ENCODE data around the gene LRRC51. TPM values are rescaled to one million over a fixed set of nuclear protein-coding genes. Genes with fewer than 3 reads are reported as not detected.

LRRC51 gene
- total RNA-seq, 2 experiments from 2014 or later, result 8.3 to 8.5 TPM

Small RNA genes lying within 50 kb of the gene (microRNA-seq; reads per million reads assigned to microRNA genes)
- not detected for gene MIR3165 (ENCODE audit: borderline microRNAs expressed, borderline number of aligned reads, borderline replicate concordance)

Other genes with a start within 250 kb of the LRRC51 start
- gene DEFB108B, start 247.7 kb upstream of the LRRC51 start, total RNA-seq, result not detected
- not detected for gene DEFB131B, start 202.4 kb upstream of the LRRC51 start, total RNA-seq
- 10 to 100 TPM; 12.4 to 13.2 TPM for gene XNDC1N, start 152.3 kb upstream of the LRRC51 start, total RNA-seq
- gene RNF121, start 151.8 kb upstream of the LRRC51 start, total RNA-seq, result 10 to 100 TPM; 34.9 to 37.1 TPM
- 1 to 10 TPM; 6.6 to 9.3 TPM for gene IL18BP, start 81.9 kb upstream of the LRRC51 start, total RNA-seq
- 100 to 1,000 TPM; 149 to 158 TPM for gene NUMA1, start 308 bp upstream of the LRRC51 start, total RNA-seq
- gene LAMTOR1, start 22.4 kb downstream of the LRRC51 start, total RNA-seq, result 10 to 100 TPM; 54.3 to 56.2 TPM
- not detected for gene TOMT, start 25.1 kb downstream of the LRRC51 start, total RNA-seq
- 10 to 100 TPM; 62.6 to 64.2 TPM for gene ANAPC15, start 31.8 kb downstream of the LRRC51 start, total RNA-seq
- not detected for gene FOLR3, start 54.9 kb downstream of the LRRC51 start, total RNA-seq
- not detected for gene FOLR1, start 111.3 kb downstream of the LRRC51 start, total RNA-seq
- gene FOLR2, start 135.9 kb downstream of the LRRC51 start, total RNA-seq, result not detected
- 10 to 100 TPM; 96.9 to 98.9 TPM for gene INPPL1, start 143.9 kb downstream of the LRRC51 start, total RNA-seq
- not detected for gene PHOX2A, start 163.3 kb downstream of the LRRC51 start, total RNA-seq

Measured in activated CD4-positive, alpha-beta memory T cell treated with anti-CD3 and anti-CD28 coated beads for 36 hours (primary cell).